GM23248 (cell line): ENCODE data around the gene KLHL40. TPM values are rescaled to one million over a fixed set of nuclear protein-coding genes. Genes with fewer than 3 reads are reported as not detected.

Experiments used
- DNase-seq: peaks from one replicate; pipeline ENCODE4 v3.0.0-alpha.2; 2015
- H2AFZ ChIP-seq: fragments of 200-600 bp; sonication (generic); 2 replicates; pipeline ENCODE4 v1.6.1; 2016; ENCODE audit warnings: antibody characterized with exemption
- H3F3A ChIP-seq: fragments of 200-600 bp; sonication (generic); 2 replicates; pipeline ENCODE4 v1.6.1; 2016; ENCODE audit warnings: mild to moderate bottlenecking, antibody characterized with exemption, mixed run types; ENCODE audit not compliant: insufficient read depth
- H3K27ac ChIP-seq: fragments of 200-600 bp; sonication (generic); 2 replicates; pipeline ENCODE4 v1.5.1; 2016; ENCODE audit warnings: mild to moderate bottlenecking
- H3K27me3 ChIP-seq: fragments of 200-600 bp; sonication (generic); replicated peaks from 2 replicates; pipeline ENCODE4 v1.6.1; 2016; ENCODE audit warnings: mild to moderate bottlenecking; ENCODE audit not compliant: insufficient read depth
- H3K36me3 ChIP-seq: fragments of 200-600 bp; sonication (generic); 2 replicates; pipeline ENCODE4 v1.6.1; 2016; ENCODE audit warnings: low read depth, mild to moderate bottlenecking
- H3K4me1 ChIP-seq: fragments of 200-600 bp; sonication (generic); 2 replicates; pipeline ENCODE4 v1.6.1; 2016; ENCODE audit warnings: mild to moderate bottlenecking; ENCODE audit not compliant: insufficient read depth
- H3K4me2 ChIP-seq: fragments of 200-600 bp; sonication (generic); one replicate; pipeline ENCODE4 v1.6.1; 2016; ENCODE audit warnings: mild to moderate bottlenecking; ENCODE audit not compliant: unreplicated experiment
- H3K4me3 ChIP-seq: fragments of 200-600 bp; sonication (generic); 2 replicates; pipeline ENCODE4 v1.5.1; 2016; ENCODE audit warnings: mild to moderate bottlenecking
- H3K79me2 ChIP-seq: fragments of 200-600 bp; sonication (generic); 2 replicates; pipeline ENCODE4 v1.6.1; 2016; ENCODE audit warnings: mild to moderate bottlenecking; ENCODE audit not compliant: insufficient read depth
- H3K9ac ChIP-seq: fragments of 200-600 bp; sonication (generic); 2 replicates; pipeline ENCODE4 v1.6.1; 2016; ENCODE audit warnings: mild to moderate bottlenecking
- H3K9me2 ChIP-seq: fragments of 200-600 bp; sonication (generic); 2 replicates; pipeline ENCODE4 v1.6.1; 2016; ENCODE audit warnings: mixed run types, mild to moderate bottlenecking, moderate library complexity; ENCODE audit not compliant: insufficient read depth
- H3K9me3 ChIP-seq: fragments of 200-600 bp; sonication (generic); one replicate; pipeline ENCODE4 v1.6.1; 2017; ENCODE audit warnings: low read depth
- H4K20me1 ChIP-seq: fragments of 200-600 bp; sonication (generic); 2 replicates; pipeline ENCODE4 v1.6.0; 2016; ENCODE audit not compliant: insufficient read depth
- EZH2 ChIP-seq: fragments of 200-600 bp; sonication (generic); IDR thresholded peaks from 2 replicates; pipeline ENCODE4 v1.6.1; 2018; ENCODE audit warnings: antibody characterized with exemption, mild to moderate bottlenecking; ENCODE audit not compliant: insufficient read depth, poor library complexity, severe bottlenecking
- EZH2phosphoT487 ChIP-seq: fragments of 200-600 bp; sonication (generic); IDR thresholded peaks from 2 replicates; pipeline ENCODE4 v1.6.1; 2018; ENCODE audit warnings: antibody characterized with exemption, moderate library complexity, mild to moderate bottlenecking, low read depth; ENCODE audit not compliant: insufficient read depth
- WGBS, 2 experiments: methylation state at CpG; one replicate each; pipeline ENCODE4 v1.1.6; 2015 to 2017; ENCODE audit warnings: low lambda C conversion rate in 2 of 2, low coverage in 1 of 2; ENCODE audit errors: missing lambda C conversion rate in 2 of 2; 5-methylcytosine and 5-hydroxymethylcytosine counted together
- in situ Hi-C: fragments of 300-500 bp; cut with MboI; formaldehyde crosslinking; loops from 2 replicates; pipeline ENCODE4 v1.15.0; 2020
- polyA plus RNA-seq: library from polyadenylated mRNA; unstranded; fragments of >200 nt; fragmentation: Nextera tagmentation; extraction: Ambion mirVana; gene quantifications from 2 replicates; pipeline ENCODE4 v1.2.1, GENCODE V29; 2016
- total RNA-seq: library from RNA; depleted of rRNA; stranded (reverse); fragments of >200 nt; shearing (Covaris generic); gene quantifications from 2 replicates; pipeline ENCODE4 v1.2.3, GENCODE V29; 2014

The KLHL40 gene
- total and polyA plus RNA-seq, 2 experiments from 2014 or later = not detected

GRCh38 chr3:42655980-42656679 lies 29.2 kb upstream of the KLHL40 start:
- no peaks in the 10 kb centered on the region for H3K9me3 ChIP-seq
- H3K4me3 ChIP-seq = peak overlapping the region; percentile 96
- H3K27ac ChIP-seq = peak overlapping the region; percentile 84
- peaks cover 48% of the 10 kb centered on the region for H3K79me2 ChIP-seq
- H3K9ac ChIP-seq = peak overlapping the region; percentile 97
- TF ChIP-seq EZH2 (no peak), EZH2phosphoT487 (no peak)
- H3K9me2 ChIP-seq = no peaks in the 10 kb centered on the region
- H3K4me1 ChIP-seq = peaks cover 42% of the 10 kb centered on the region
- no peak overlapping the region for H2AFZ ChIP-seq
- H4K20me1 ChIP-seq = no peaks in the 10 kb centered on the region
- DNase-seq = peak; percentile 83
- in situ Hi-C loops = no loop called here
- 19 to 21% methylated on average over 6 of the region's 6 CpGs for WGBS, 2 experiments
- H3K27me3 ChIP-seq = no peaks in the 10 kb centered on the region
- H3K36me3 ChIP-seq = no peaks in the 10 kb centered on the region
- H3F3A ChIP-seq = peaks cover 12% of the 10 kb centered on the region
- peak overlapping the region; percentile 80 for H3K4me2 ChIP-seq

- DNase-seq = no peak
- TF ChIP-seq EZH2 (no peak), EZH2phosphoT487 (no peak)
- Histone ChIP-seq H3K4me2 (no peak overlapping the region), H3K9me2 (no peaks in the 10 kb centered on the region), H3K79me2 (peaks cover 48% of the 10 kb centered on the region), H3F3A (peaks cover 6% of the 10 kb centered on the region), H3K9me3 (no peaks in the 10 kb centered on the region), H3K4me3 (no peak overlapping the region), H4K20me1 (no peaks in the 10 kb centered on the region), H3K9ac (peak overlapping the region; percentile 97), H3K36me3 (no peaks in the 10 kb centered on the region), H3K27me3 (no peaks in the 10 kb centered on the region), H2AFZ (no peak overlapping the region), H3K27ac (peak overlapping the region; percentile 84), H3K4me1 (peaks cover 34% of the 10 kb centered on the region)
- in situ Hi-C loops = no loop called here
- WGBS, 2 experiments = 63 to 65% methylated on average over 9 of the region's 9 CpGs
These were observed 28.4 kb upstream of the KLHL40 start for GRCh38 chr3:42656680-42657610.

GRCh38 chr3:42657675-42658074 lies 27.7 kb upstream of the KLHL40 start:
- 78% methylated on average over 4 of the region's 4 CpGs for WGBS, 2 experiments
- Histone ChIP-seq H3K4me1 (peaks cover 27% of the 10 kb centered on the region), H3K9ac (no peak overlapping the region), H3K79me2 (peaks cover 48% of the 10 kb centered on the region), H3F3A (no peaks in the 10 kb centered on the region), H3K27ac (no peak overlapping the region), H2AFZ (no peak overlapping the region), H3K9me3 (no peaks in the 10 kb centered on the region), H3K9me2 (no peaks in the 10 kb centered on the region), H3K36me3 (no peaks in the 10 kb centered on the region), H3K4me2 (no peak overlapping the region), H3K4me3 (no peak overlapping the region), H3K27me3 (no peaks in the 10 kb centered on the region), H4K20me1 (no peaks in the 10 kb centered on the region)
- in situ Hi-C loops = no loop called here
- DNase-seq = no peak
- no peak for TF ChIP-seq EZH2
- TF ChIP-seq EZH2phosphoT487 = no peak

- Histone ChIP-seq H3K9ac (no peak overlapping the region), H3K4me3 (no peak overlapping the region), H3K27me3 (no peaks in the 10 kb centered on the region), H3K79me2 (peaks cover 44% of the 10 kb centered on the region), H3K4me2 (no peak overlapping the region), H3K27ac (no peak overlapping the region), H3K9me3 (no peaks in the 10 kb centered on the region), H3K36me3 (no peaks in the 10 kb centered on the region), H3K9me2 (no peaks in the 10 kb centered on the region), H3K4me1 (peaks cover 22% of the 10 kb centered on the region), H4K20me1 (no peaks in the 10 kb centered on the region), H2AFZ (no peak overlapping the region), H3F3A (no peaks in the 10 kb centered on the region)
- no peak for DNase-seq
- in situ Hi-C loops = no loop called here
- TF ChIP-seq EZH2phosphoT487 (no peak), EZH2 (no peak)
- WGBS, 2 experiments = 80 to 81% methylated on average over 25 to 30 of the region's 34 CpGs
These were observed 27.1 kb upstream of the KLHL40 start for GRCh38 chr3:42658091-42658770.
